NCI-H1105 treated with DMSO at 0.1 percent for 48 hours (cell line): ENCODE data around the gene TRAPPC10.
"Not testable (repeated sequence)": the region's sequence is repeated elsewhere in the genome, so short reads cannot be mapped to it uniquely, and the experiment has no call there.

Experiments
- DNase-seq: peaks from one replicate; lab custom pipeline; 2025; lab: John Stamatoyannopoulos, UW

The TRAPPC10 gene

DNA sequence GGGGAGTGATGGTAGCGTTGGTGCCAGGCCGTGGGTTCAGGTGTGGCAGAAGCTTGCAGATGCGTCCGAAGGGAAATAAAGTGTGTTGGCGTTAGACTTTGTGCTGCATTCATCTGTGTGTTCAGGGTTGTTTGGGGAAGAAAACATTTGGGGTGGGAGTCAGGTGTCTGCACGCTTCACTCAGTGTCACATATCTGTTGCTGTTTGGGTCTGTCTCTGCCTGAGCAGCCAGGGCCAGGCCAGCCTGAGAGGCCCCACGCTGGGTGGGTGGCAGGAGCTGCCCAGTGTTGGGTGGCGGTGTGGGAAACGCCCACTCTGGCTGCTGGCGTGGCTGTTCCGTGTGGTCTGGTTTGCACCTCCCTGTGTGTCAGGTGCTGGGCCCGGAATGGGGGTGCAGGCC, 133.5 kb downstream of the TRAPPC10 start:
- DNase-seq, result not testable (repeated sequence)

DNA sequence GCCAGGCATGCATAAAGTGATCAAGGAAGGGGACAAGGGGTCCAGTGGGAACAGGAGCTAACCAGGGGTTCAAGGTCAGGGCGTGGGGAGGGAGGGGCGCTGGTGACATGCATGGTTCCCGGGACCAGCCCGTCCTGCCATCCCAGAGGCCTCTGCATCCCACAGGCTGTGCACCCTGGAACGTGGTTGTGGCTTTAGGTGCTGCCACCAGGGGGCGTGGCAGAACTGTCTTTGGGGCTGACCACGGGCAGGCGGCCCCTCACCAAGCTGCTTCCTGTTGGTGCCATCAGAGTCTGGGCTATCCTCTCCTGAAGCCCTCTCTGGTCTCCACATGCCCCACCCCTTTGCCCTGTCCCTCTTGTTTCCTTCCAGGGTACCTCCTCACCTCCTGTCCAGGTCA, 135.0 kb downstream of the TRAPPC10 start:
- DNase-seq, result not testable (repeated sequence)

DNA sequence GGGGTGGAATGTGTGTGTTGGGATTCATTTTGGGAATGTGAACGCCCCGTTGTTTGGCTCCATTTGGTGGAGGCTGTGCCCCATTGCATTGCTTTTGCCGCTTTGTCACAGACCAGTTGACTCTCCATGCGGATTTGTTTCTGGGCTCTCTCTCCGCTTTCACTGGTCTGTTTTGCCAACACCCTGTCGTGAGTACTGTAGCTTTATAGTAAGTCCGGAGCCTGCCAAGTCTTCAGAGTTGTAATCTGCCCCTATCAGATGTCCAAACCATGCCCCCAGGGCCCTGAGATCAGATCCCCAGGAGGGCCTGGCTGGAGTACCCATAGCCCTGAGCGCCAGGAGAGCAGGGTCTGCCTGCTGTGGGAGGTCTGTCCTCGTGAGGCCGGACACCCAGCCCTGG, 138.1 kb downstream of the TRAPPC10 start:
- DNase-seq, result not testable (repeated sequence)

DNA sequence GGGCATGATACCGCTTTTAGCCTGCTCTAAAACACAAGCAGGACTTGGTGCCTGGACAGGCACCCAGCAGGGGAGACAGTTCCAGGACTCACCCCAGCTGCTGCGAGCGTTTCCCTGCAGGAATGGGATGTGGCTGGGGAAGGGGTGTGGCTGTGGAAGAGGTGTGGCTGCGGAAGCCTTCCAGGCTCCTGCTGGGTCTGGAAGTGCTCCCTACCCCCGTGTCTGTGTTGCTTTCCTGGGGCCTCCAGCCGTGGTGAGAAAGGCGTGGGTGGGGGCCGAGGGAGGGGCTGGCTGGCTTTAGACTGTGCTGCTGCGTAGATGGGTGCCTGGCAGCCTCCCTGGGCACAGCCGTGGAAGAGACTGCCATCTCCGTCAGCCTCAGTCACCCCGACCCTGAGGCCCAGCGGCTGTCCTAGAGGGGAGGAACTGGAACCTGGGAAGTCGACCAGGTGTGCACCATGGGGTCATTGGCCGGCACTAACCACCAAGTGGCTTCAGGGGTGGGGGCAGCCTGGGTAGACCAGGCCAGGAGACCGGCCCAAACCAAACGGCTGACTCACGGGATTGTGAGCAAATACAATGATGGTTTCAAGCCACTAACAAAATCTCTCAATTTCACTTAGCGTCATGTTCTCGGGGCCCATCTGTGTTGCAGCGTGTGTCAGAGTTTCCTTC, 141.2 kb downstream of the TRAPPC10 start:
- not testable (repeated sequence) for DNase-seq

DNA sequence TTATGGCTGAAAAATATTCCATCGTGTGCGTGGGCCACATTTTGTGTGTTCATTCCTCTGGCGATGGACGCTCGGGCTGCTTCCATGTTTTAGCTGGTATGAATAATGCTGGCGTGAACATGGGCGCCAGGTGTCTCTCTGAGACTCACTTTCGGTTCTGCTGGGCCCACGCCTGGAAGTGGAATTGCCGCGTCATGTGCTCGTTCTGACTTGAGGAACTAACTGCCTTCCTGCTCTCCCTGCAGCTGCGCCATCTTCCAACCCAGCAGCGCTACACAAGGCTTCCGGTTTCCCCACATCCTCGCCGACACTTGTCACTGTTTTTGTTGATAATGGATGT, 141.8 kb downstream of the TRAPPC10 start:
- not testable (repeated sequence) for DNase-seq

DNA sequence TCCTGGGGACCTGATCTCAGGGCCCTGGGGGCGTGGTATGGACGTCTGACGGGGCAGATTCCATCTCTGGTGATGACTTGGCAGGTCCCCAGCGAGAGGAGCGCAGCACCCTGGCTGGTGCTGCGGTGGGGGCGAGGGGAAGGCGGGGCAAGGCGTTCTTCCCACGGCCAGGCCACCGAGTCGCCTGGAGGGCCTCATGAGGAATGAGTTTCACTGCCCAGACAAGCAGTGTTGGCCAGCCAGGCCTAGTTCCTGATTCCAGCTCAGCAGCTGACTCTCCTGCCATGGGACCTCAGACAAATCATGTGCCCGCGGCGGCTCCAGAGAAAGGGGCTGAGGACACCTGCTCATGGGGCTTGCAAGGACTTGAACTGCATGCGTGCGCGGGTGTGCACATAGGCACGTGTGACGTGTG, 142.7 kb downstream of the TRAPPC10 start:
- not testable (repeated sequence) for DNase-seq

DNA sequence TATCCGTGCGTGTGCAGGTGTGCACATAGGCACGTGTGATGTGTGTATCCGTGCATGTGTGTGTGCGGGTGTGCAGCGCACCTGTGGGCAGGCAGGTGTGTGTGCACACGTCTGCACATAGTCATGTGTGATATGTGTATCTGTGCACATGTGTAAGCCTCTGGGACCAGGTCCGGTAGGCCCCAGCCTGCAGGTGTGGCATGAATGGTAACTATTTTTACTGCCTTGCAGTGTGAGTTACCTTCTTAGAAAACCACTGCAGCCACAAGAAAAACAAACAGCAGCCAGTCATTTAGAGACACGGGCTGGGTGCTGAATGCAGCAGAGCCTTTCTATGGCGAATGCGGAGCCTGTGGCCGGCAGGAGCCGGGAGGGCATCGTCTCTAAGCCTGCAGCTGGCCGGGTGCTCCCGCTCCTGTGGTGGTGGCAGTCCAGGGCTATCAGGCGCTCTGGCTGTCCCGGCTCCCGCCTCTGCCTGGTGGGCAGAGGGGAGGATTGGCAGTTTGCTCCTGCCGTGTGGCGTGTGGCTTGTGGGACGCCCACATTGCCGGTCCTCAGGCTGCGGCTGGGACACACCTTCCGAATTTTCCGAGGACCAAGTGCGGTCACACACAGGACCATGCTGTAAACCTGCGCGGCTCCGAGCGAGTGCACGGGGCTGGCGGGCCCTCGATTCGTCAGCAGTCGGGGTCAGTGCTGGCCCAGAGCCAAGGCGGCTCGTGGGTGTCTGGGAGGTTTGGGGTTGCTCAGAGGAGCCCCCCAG, 143.3 kb downstream of the TRAPPC10 start:
- DNase-seq, result not testable (repeated sequence)

DNA sequence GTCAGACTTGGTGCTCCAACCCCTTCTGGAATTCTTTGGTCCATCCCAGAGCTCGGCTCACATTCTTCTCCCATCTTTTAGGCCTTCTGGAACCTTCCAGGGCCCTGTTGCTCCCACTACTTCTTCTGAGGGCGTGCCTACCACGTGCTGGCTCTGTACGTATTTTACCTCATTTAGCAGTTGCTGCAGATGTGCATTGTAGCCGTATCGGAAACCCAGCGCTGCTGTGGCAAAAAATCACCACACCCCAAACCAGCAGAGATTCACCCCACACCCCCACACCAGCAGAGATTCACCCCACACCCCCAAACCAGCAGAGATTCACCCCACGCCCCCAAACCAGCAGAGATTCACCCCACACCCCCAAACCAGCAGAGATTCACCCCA, 143.9 kb downstream of the TRAPPC10 start:
- not testable (repeated sequence) for DNase-seq
